ENCODE results near the gene HK2.
"Not testable (repeated sequence)": the region's sequence is repeated elsewhere in the genome, so short reads cannot be mapped to it uniquely, and the experiment has no call there.

The HK2 gene

DNA sequence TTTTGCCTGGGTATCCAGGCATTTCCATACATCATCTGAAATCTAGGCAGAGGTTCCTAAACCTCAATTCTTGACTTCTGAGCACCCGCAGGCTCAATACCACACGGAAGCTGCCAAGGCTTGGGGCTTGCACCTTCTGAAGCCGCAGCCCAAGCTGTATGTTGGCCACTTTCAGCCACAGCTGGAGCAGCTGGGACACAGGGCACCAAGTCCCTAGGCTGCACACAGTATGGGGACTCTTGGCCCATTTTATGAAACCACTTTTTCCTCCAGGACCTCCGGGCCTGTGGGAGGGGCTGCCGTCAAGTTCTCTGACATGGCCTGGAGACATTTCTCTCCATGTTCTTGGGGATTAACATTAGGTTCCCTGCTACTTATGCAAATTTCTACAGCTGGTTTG is 72.5 kb downstream of the HK2 start:
- DNase-seq: no peak

DNA sequence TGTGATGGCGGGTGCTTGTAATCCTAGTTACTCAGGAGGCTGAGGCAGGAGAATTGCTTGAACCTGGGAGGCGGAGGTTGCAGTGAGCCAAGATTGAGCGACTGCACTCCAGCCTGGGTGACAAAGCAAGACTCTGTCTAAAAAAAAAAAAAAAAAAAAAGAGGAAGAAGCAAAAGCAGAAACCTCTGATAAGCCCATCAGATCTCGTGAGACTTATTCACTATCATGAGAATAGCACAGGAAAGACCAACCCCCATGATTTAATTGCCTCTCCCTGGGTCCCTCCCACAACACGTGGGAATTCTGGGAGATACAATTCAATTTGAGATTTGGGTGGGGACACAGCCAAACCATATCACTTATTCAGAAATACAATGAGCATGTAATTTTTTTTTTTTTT is 73.6 kb downstream of the HK2 start:
- not testable (repeated sequence) for DNase-seq

DNA sequence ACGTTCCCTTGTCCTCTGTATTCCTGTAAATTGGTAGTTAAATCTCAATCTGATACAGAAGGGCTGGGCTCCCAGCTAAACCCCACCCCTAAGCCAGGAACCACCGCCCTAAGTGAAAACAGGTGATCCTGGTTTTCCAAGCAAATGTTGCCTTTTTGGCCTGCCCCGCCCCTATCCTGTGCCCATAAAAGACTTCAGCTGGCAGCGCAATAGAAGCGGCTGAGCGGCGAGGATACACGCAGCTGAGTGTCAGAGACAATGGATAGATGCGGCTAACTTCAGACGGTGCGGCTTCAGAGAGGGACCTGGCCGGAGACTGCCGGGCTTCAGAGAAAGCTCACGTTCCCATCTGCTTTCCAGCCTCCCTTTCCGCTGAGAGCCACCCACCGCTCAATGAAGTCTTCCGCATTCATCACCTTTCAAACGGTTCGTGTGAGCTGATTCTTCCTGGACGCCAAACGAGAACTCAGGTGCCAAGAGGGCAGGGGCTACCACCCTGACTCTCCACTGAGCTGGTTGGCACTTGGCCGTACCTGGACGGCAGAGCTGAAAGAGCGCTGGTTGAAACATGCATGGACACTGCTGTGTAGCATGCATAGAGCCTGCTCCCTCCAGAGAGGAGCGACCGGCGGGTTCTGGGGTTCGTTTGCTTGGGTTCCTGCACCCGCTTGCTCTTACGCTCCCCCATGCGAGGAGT is 75.0 kb downstream of the HK2 start:
- no peak for DNase-seq

DNA sequence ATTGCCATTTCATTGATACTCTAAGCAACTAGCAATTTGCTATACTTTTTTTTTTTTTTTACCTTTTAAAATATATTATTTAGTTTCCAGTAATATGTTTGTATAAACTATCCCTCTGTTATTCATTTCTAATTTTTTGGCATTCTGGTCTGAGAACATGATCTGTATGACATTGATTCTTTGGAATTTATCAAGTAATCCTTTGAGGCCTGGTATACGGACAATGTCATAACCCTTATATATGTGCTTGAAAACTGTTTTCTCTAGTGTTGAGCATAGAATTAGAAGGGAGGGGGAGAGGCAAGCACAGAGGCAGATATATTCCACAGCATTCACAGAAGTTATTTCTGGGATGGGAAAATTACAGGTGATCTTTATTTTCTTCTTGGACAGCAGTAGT is 76.3 kb downstream of the HK2 start:
- no peak for DNase-seq

DNA sequence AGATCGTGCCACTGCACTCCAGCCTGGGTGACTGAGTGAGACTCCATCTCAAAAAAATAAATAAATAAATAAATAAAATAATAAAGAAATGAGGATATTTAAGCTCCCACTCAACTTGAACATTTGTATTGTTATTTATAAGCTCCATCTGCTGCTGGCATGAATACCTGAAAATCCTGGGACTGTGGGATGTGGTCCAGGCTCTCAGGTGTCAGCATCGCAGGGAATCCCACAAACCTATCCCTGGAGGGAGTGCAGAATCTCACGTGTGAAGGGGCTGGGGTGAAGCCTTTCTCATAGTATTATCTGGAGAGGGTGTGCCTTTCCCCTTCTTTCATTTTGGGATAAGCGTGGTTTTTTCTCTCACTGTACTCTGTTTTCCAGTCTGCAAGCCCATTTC is 77.1 kb downstream of the HK2 start:
- DNase-seq: no peak

DNA sequence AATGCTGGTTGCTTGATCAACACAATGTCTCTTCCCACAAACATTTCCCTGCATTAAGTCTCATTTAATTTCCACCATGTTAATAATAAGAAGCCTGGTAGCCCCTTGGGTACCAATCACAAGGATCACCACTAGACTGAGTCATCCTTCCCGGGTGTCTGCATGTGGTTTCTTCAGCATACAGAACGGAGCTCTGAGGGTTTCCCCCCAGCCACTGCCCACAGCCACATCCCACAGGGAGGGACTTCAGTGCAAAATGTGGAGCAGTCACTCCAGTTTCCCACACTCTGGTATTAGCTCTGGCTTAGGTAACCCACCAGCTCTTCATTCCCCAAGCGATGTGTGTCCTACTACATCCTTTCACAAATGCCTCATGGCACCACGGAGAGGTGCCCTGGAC is 81.8 kb downstream of the HK2 start:
- DNase-seq: peak; percentile 49

DNA sequence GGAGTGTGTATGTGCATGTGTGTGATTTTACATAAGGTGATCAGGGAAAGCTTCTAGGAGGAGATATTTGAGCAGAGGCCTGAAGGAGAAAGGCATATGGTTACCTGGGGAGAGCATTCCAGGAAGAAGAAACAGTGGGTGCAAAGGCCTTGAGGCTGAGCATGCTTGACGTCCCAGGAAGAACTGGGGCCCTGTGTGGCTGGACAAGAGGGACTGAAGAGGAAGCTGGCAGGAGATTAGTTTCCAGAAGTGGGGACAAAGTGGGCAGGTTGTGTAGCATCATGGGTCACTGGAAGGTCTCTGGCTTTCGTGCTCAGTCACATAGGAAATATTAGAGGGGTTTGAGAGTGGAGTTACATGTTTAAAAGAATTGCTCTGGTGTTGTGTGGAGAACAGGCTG is 82.5 kb downstream of the HK2 start:
- DNase-seq: no peak

DNA sequence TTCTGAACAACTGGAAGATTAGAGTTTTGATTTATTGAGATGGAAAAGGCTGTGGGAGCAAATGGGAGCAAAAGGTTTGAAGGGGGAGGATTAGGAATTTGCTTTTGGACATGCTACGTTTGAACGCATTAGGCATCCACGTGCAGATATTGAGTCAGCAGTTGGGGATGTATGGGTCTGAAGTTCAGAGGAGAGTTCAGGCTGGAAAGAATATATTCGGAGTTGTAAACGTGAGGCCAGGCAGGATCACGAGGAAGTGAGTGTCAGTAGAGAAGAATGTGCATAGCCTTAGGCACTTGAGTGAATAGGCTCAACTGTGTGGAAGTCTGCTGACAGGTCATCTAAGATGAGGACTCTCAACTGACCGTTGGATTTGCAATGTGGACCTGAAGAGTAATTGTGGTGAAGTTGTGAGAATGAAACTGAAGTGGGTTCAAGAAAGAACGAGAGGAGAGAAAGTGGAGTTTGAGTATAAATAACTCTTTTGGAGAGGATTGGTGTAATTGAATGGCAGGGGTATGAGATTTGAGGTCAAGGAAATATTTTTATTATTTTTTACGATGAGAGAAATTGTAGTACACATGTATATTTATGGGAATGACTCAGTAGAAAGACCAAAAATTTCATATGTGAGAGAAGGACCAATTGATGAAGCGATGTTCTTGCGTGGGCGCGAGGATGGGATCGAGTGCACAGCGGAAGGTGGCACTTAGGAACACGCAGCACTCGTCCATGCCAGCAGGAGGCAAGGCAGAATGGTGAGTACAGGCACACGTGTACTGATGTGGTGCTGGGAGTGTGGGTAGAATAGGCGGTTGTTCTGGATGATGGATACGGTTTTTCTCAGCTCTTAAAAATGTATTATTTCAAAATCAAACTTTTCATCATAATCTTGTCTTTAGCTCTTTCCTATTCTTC is 84.0 kb downstream of the HK2 start:
- DNase-seq: peak; percentile 58

DNA sequence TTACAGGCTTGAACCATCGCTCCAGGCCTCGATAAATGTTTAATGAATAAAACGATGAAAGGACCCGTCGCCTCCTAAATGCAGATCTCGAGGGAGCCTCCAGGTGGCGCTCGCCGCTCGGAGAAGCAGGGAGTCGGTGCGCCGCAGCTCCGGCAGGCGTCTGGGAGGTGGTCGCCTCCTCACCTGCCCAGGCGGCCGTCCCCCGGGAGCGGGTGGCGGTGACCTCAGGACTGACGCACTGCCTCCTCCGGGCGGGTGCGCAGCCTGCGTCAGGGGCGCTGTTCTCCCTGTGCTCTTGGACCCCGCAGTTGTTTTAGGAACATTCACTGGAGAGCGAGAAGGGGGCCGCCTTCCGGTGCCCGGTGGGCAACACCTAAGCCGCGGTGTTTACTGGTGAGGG is 85.9 kb downstream of the HK2 start:
- DNase-seq: peak; percentile 47

DNA sequence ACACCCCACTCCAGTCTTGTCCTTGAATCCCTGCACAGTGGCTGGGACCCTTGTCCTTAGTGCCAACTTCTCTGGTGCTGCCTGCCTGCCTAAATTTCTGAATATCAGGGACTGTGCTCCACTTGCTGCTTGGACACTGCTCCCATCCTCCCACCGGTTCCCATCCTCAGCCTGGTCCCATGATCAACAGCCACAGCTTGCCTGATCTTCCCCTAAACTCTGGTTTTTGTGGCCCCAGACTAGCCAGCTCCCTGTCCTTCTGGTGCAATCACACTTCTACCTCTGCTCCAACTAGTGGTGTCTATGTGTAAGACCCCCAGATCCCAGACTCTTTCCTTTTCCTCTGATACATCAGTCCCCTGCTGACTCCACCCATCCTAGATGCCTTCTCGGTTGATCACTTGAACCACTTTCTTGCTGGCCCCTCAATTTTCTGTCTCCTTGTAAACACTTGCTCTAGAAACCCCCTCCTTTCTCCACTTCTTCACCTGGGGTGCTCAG is 87.4 kb downstream of the HK2 start:
- no peak for DNase-seq

DNA sequence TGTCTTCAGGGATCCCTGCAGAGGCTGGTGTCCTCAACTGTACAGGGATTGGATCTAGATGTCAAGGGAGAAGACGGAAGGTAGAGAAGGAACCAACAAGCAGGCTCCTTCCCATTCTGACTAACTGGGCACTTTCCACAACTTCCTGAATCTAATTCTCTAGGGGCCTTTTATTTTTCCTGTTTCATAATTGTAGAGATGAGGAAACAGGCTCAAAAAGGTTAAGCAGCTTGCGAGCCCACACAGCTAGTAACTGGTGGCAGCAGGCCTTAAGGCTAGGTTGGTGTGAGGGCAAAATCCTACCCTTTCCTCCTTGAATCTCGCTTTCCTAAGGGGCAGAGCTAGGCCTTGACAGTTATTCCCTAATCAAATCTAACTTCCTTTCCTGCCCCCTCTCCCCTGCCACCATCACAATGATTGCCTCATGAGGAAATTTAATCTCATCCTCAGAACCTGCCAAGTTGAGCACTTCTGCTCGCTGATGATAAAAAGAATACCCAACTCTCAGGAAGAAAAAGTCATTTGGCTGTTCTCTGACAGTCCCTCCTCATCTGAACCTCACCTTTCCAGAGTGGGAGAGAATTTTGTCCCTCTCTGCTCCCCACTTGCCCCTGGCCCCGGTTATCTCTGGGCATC is 88.8 kb downstream of the HK2 start:
- DNase-seq: no peak

DNA sequence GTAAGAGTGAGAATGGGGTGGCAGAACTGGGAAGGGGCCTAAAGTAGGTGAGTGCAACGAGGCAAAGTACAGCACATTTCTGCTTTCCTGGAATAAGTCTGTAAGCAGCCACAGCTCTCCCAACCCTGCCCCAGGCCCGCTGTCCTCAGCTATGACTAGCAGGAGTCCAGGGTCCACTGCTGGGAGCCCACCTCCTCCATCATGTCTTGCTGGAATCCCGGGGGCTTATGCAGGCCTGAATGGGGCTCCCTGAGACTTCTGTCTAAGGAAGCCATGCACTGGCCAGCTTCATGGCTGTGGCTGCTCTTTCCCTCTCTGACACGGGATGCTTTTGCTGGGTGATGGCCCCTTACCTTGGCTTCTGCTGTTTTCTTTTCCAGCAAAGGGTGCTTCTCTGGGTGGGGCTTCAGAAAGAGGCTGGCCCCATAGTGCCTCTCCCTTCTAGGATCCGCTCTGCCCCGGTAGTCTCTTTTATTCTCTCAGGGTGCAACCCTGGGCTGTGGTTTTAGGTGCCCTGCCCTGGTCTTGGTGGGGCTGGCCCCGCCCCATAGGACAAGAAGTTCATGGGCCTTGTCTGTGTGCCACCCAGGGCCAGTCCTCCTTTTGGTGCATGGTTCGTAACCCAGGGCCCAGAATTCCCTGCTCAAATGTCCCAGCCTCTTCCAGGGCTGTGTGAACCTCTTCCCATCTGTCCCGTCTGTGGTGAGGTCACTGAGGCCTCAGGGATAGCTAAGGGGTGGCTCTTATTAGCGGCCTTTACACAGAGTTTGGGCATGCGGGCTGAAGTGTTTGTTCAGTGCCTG is 90.7 kb downstream of the HK2 start:
- DNase-seq: no peak

DNA sequence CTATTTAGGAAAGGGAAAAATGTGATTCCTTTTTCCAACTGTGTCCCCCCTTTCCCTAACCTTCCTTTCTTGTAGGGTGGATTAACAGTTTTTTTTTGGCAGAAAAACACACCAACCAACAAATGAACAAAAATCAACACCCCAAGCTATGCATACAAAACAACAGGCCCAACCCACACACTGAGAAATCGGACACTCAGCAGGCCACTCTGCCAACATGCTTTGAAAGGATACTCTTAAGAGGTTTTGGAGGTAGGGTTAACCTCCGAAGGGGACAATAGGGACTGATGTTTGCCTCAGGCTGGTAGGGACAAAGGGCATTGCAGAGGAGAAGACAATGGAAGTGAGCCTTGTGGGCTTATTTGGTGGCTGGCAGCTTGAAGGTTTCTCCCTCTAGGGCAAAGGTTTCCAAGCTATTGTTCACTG is 91.4 kb downstream of the HK2 start:
- no peak for DNase-seq

DNA sequence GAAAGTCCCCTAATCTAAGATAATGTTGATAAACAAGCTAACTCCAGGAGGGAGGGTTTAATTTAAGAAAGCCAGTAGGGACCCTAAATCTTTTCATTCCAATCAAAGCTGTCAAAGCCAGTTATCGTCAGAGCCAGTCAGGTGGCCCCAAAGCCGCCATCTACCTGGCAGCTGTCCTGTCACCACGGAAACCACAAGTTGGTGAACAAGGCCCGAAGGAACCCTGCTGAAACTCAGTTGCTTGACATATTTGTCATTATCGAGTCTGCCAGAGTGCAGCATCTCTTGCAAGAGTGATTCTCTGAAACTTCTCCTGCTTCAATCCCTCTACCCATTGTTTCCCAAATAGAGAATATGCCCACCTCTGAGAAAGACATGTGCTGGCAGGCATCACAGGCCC is 93.7 kb downstream of the HK2 start:
- no peak for DNase-seq

DNA sequence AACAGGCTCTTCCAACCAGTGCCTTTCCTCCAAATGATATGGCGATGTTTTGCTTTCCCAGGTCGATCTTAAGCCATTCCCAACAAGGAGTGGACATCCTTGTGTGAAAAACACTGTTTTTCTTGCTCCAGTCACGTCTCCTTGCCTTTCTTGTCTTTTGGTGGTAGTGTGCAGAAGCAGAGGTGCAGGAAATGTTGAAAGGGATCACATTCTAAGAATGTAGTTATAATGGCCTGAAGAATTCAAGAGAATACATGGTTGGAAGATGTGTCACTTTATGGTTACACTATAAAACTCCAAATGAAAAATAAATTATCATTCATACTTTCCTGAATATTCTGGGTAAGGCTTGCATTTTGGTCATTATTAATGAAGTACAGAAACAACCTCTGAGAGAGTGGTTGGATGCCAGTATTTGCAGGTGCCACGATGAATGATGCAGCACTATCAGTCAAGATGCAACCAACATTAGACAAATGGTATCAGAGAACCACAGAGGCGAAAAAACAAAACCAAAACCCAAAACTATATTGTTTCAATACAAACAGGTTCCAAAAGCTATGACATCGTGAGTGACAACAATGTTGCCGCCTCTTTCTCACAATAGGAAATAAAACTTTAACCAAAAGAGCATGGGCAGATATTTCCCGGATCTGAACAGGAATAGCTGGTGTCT is 97.0 kb downstream of the HK2 start:
- DNase-seq: no peak

DNA sequence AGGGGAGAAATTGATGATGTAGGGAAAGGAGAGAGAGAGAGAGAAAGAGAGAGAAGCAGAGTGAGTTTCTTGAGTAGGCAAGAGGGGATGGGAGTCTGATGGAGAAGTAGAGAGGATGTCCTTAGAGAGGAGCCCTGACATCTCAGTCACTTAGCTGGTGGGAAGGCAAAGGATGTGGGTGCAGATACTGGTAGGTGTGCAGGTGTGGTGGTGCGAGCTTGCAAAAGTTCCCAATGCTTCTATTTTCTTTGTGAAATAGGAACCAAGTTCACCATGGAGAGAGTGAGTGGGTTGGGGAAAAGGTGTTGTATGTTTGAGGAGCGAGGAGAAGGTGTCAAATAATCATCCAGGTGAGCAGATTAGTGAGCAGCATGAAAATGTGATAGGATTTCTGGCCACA is 98.0 kb downstream of the HK2 start:
- DNase-seq: no peak

DNA sequence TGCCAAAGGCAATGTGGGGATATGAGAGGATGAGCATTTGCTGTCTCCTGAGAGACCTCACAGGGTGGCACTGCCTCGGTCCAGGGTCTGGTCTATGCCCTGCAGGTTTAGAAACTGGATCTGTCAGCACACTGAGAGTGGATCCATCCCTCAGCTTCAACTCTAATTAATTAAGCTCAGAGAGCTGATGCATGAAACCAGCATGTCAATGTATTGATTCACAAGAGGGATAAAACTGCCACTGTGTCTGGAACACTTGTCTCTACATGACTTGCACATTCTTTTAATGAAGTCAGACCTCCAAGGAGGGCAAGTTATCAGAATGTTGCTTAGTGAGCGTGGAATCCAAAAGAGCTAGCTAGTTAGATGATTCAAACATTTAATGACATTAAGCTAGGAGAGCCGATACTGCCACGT is 102.1 kb downstream of the HK2 start:
- DNase-seq: peak; percentile 37

DNA sequence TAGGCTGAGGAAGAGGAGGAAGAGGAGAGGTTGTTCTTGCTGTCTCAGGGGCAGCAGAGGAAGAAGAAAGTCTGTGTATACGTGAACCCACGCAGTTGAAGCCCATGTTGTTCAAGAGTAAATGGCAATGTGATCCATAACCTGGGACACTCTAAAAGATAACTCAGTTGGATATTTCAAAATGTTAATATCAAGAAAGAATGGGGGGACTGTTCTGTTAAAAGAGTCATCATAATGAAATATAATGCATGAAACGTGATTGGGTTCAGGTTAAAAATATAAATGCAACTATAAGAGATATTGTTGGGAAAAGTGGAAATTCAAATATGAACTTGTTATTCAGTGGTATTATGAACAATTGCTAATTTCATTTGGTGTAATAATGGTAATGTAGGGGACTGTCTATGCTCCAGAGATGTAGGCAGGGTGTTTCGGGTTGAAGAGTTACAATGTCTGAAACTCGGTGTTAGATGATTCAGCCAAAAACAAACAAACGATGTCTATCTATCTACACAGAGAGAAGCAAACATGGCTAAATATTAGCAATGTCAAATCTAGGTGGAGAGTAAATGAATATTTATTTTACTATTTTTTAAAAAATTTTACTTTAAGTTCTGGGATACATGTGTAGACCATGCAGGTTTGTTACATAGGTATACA is 103.4 kb downstream of the HK2 start:
- DNase-seq: no peak

DNA sequence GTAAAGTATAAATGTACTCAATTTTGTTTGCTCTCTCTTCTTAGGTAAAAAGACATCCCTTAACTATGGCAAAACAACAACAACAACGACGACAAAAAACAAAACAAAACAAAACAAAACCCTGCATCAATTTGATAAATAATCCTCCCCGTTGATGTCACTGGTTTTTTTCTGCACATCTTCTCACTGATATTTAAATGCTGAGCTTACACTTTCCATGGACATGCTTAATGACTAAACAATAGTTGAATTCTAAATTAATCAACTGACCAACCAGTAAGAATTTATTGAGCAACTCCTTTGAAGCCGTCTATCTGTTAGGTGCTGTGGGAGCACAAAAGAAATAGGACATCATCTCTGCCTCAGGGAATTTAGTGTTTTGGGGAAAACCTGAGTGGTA is 104.3 kb downstream of the HK2 start:
- no peak for DNase-seq

DNA sequence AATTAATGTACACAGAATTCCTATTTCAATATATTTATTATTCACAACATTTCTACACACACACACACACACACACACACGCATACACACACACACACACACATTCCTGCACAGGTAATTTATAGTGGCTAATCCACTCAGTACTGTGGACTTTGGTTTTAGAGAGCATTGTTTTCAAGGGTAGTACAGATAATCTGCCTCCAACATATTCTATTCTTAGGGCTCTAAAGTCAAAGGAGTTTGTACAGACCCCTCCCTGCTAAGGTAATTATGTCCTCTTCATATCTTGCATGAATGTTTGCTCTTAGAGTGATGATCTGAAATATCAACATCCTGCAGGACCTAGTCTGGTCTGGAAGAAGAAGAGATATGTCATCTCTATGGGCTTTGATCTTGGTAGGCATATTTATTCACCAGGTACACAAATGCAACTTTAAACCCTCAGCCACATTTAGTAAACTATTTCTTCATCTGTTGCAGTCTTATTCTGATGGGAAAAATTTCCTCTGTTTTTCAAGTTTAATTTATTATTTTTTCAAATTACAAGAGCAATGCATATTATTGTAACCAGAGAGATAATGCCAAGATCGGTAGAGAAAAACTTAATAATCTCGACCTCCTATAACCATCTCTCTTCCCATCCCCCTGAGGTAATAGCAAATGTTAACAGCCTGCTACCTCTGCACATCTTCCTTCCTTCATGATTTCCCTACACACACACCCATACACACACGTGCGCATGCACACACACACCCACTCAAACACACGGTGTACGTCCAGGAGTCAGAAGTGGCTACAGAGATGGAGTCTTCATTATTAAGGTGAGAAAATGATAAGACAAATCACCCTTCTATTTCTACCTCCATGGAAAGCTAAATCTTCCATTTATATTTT is 106.2 kb downstream of the HK2 start:
- DNase-seq: no peak

DNA sequence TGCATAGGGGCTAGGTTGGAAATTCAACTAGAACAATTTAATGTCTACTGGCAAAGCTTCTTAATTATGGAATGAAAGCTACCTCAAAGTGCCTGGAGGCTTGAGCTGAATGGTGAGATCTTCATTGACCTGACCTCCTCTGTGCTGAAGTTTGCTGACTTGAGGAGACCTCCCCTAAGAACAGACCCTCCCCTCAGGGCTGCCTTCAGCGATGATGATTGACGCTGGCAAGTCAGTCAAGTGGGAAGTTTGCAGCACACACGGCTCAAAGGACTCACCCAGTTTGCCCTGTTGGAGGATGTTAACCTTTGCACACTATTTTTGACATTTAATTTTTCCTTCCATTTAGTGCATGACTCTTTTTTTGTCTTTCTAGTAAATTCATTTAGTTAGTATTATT is 107.4 kb downstream of the HK2 start:
- no peak for DNase-seq

All from fibroblast of skin of right biceps (primary cell).